ENCODE results near the gene MCFD2. TPM values are rescaled to one million over a fixed set of nuclear protein-coding genes. Genes with fewer than 3 reads are reported as not detected.

The MCFD2 gene
- total and polyA plus RNA-seq, 8 donors, result 78.0 to 121 (median 86.5) TPM

GRCh38 chr2:46893269-46893939, 22.2 kb downstream of the MCFD2 start:
- no peak overlapping the region for H3K4me3 ChIP-seq

DNA sequence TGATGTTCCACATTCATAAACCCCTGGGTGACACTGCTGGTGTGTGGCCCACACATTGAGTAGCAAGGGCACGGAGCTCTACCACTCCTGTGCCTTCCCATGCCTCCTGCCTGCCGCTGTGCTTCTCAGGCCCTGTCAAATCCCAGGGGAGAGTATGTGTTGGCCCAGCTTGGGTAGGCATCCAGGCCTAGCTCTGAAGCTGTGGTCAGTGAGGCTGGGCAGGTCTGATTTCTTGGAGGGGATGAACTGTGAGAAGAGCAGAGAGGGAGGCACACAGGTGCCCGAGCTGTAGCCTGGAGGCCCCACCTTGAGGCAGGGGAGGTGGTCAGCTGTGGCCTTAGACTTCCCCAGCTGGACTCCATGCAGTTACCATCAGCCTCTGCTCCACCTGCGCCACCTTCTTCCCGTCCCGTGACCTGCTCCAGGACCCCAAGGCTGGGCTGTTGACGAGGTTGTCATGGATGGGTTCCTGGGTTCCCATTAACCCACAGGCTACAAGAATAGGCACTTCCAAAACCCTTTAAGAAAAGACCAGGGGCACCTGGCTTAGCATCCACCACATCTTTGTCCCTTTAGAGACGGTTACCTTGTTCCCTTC, 23.6 kb downstream of the MCFD2 start:
- no peaks in the 10 kb centered on the region for H3K9me3 ChIP-seq
- intact Hi-C loops (cut with DNase I), result no loop called here
- TF ChIP-seq CTCF (IDR thresholded peaks at IDR 0.05), result no peak
- H3K4me1 ChIP-seq, result peaks cover 0 to 5% of the 10 kb centered on the region in 2 donors
- H3K36me3 ChIP-seq, result no peaks in the 10 kb centered on the region
- DNase-seq (no peak), ATAC-seq (no peak)
- H3K27me3 ChIP-seq, result no peaks in the 10 kb centered on the region
- no peak overlapping the region for H3K27ac ChIP-seq
- H3K4me3 ChIP-seq, result no peak overlapping the region

More at GRCh38 chr2:46893269-46893939, 22.2 kb downstream of the MCFD2 start:
- H3K27me3 ChIP-seq, result no peaks in the 10 kb centered on the region
- DNase-seq (no peak), ATAC-seq (no peak)
- no peak overlapping the region for H3K27ac ChIP-seq
- no peaks in the 10 kb centered on the region for H3K9me3 ChIP-seq
- no peak for TF ChIP-seq CTCF (IDR thresholded peaks at IDR 0.05)
- intact Hi-C loops (cut with DNase I), result no loop called here
- H3K36me3 ChIP-seq, result no peaks in the 10 kb centered on the region
- peaks cover 0 to 5% of the 10 kb centered on the region in 2 donors for H3K4me1 ChIP-seq

DNA sequence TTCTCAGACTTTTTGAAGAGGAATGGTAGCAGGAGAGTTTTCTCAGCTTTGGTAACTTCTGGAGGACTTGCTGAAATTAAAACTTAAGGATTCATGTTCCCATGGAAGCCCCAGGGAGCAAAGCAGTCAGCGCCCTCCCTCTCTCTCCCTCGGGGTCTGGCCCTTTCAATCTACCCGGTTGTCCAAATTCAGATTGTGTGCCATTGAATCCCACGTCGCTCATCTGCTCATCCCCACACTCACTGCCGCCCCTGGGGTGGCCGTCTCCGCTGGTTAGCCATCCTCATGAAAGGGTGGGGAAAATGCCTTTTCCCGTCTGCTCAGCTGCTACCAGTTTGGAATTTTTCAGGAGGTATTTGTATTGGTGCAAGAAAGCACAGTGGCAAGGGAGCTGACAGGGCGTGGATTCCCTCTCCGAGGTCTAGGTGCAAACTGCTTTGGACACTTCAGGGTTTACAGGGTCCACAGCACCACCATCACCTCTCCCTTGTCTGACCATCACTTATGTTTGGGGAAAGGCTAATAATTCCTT, 27.1 kb downstream of the MCFD2 start:
- no peak for DNase-seq
- Histone ChIP-seq H3K9me3 (no peaks in the 10 kb centered on the region), H3K4me1 (peaks cover 0 to 5% of the 10 kb centered on the region in 2 donors), H3K27ac (no peak overlapping the region), H3K36me3 (no peaks in the 10 kb centered on the region), H3K4me3 (no peak overlapping the region), H3K27me3 (no peaks in the 10 kb centered on the region)
- no peak for ATAC-seq
- TF ChIP-seq CTCF (IDR thresholded peaks at IDR 0.05), result no peak
- intact Hi-C loops (cut with DNase I), result loop anchor here in 1 of 2 donors (5.0 kb wide), 1 partner anchor 256 kb away; no protein-coding TSS in a partner anchor

DNA sequence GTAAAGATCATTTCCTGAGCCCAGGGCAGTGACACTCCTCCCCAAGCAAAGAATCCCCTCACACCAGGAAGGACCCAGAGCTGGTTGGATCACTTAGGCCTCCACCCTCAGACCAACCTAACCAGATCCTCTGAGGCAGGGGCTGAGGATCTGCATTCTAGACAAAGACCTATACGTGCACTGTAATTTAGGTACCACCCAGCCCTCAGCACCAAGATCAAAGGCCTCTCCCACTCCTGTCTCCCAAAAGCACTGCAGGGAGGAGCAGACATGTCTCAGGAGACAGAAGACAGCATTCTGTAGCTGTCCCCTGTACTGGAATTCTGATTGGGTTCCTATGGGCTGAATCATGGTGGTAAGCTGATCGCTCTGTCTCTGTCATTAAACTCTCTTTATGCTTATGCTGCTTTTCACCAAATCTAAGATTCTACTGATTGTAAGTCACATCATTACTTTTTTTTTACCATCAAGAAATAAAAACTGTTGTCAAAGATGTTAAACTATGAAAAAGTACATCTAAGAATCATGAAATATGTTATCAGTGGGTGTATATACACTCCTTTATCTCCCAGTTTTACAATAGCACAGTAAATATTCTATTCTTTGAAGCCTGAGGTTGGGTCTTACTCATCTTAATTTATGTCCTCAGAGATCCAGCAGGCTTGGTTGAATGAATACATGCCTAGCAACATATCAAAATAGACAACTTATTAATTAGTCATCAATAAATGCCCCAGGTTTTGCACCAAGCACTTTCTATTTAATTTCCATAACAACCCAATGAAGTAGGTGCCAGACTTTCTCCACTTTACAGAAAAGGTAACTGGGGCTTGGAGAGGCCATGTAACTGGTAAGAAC, 28.3 kb downstream of the MCFD2 start:
- H3K27ac ChIP-seq, result no peak overlapping the region
- H3K27me3 ChIP-seq, result no peaks in the 10 kb centered on the region
- H3K36me3 ChIP-seq, result no peaks in the 10 kb centered on the region
- ATAC-seq, result no peak
- intact Hi-C loops (cut with DNase I), result loop anchor here in 1 of 2 donors (5.0 kb wide), 1 partner anchor 255 kb away; no protein-coding TSS in a partner anchor
- TF ChIP-seq CTCF (IDR thresholded peaks at IDR 0.05), result no peak
- H3K9me3 ChIP-seq, result no peaks in the 10 kb centered on the region
- peaks cover 0 to 5% of the 10 kb centered on the region in 2 donors for H3K4me1 ChIP-seq
- DNase-seq, result no peak
- H3K4me3 ChIP-seq, result no peak overlapping the region
